Suprapubic skin (tissue), 4 donors: Measurements from ENCODE around the gene RGL3. TPM values are rescaled to one million over a fixed set of nuclear protein-coding genes. Genes with fewer than 3 reads are reported as not detected.

Experiments used
- DNase-seq, 2 donors: peaks; one replicate each; pipeline ENCODE4 v3.0.0-alpha.2; 2019; ENCODE audit warnings: low spot score in 2 of 2
- H3K27ac ChIP-seq: fragments of 200-600 bp; sonication (generic); one replicate; pipeline ENCODE4 v1.5.1; 2019
- H3K27me3 ChIP-seq: fragments of 200-600 bp; sonication (generic); one replicate; pipeline ENCODE4 v1.5.1; 2019
- H3K36me3 ChIP-seq: fragments of 200-600 bp; sonication (generic); one replicate; pipeline ENCODE4 v1.5.1; 2019
- H3K4me1 ChIP-seq: fragments of 200-600 bp; sonication (generic); one replicate; pipeline ENCODE4 v1.5.1; 2019
- H3K4me3 ChIP-seq: fragments of 200-600 bp; sonication (generic); one replicate; pipeline ENCODE4 v1.5.1; 2019; ENCODE audit warnings: mild to moderate bottlenecking
- H3K9me3 ChIP-seq: fragments of 200-600 bp; sonication (generic); one replicate; pipeline ENCODE4 v1.5.1; 2019
- CTCF ChIP-seq, 2 donors: fragments of 200-600 bp in 1 of 2; fragments of 450-650 bp in 1 of 2; sonication (generic) in 1 of 2; IDR thresholded peaks; one replicate each; pipeline ENCODE4 v1.5.1; 2016 to 2019; ENCODE audit warnings: antibody characterized with exemption in 2 of 2, mild to moderate bottlenecking in 1 of 2, moderate library complexity in 1 of 2
- EP300 ChIP-seq: sonication (generic); formaldehyde crosslinking; IDR thresholded peaks from one replicate; pipeline ENCODE4 v1.6.1; 2017; ENCODE audit warnings: antibody characterized with exemption
- POLR2A ChIP-seq, 2 donors: fragments of 450-650 bp; IDR thresholded peaks; one replicate each; pipeline ENCODE4 v1.6.1; 2017; ENCODE audit warnings: antibody characterized with exemption in 2 of 2, mild to moderate bottlenecking in 2 of 2, moderate library complexity in 2 of 2
- POLR2AphosphoS5 ChIP-seq, 3 donors: sonication (generic); formaldehyde crosslinking; IDR thresholded peaks; one replicate each; pipeline ENCODE4 v1.6.1; 2017; ENCODE audit warnings: antibody characterized with exemption in 3 of 3
- WGBS: methylation state at CpG from one replicate; pipeline ENCODE4 v1.1.5; 2018; 5-methylcytosine and 5-hydroxymethylcytosine counted together
- total RNA-seq, 4 donors: library from RNA; depleted of rRNA; stranded (reverse); fragments of >200 nt; gene quantifications; one replicate each; pipeline ENCODE4 v1.1.0, GENCODE V29; 2016

The RGL3 gene
- total RNA-seq, 4 donors from 2014 or later, result 1.4 to 4.3 (median 3.5) TPM

DNA sequence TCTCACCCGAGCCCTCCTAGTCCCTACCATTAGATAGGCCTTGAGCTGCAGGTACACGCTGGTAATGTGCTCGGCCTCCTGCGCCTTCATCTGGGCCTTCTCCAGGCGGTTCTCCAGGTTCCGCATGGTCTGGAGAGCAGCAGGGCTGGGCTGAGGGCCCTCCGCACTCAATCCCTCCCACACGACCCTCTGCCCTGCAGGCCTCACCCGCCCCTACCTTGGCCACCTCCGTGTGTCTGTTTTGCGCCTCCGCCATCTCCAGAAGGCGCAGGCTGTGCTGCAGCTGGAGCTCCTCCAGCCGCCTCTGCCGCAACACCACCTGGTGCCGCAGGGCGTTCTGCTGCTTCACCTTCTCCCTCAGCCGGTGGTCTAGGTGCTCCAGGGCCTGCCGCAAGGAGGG is 7.5 kb upstream of the RGL3 start:
- Histone ChIP-seq H3K27me3 (peaks cover 19% of the 10 kb centered on the region), H3K4me1 (peaks cover 23% of the 10 kb centered on the region), H3K4me3 (no peak overlapping the region), H3K36me3 (no peaks in the 10 kb centered on the region), H3K9me3 (no peaks in the 10 kb centered on the region), H3K27ac (no peak overlapping the region)
- TF ChIP-seq POLR2A (IDR thresholded peaks at IDR 0.05) (no peak), CTCF (IDR thresholded peaks at IDR 0.05) (no peak), EP300 (no peak), POLR2AphosphoS5 (IDR thresholded peaks at IDR 0.05) (no peak)
- WGBS, result 84% methylated on average over 19 of the region's 19 CpGs
- no peak for DNase-seq

DNA sequence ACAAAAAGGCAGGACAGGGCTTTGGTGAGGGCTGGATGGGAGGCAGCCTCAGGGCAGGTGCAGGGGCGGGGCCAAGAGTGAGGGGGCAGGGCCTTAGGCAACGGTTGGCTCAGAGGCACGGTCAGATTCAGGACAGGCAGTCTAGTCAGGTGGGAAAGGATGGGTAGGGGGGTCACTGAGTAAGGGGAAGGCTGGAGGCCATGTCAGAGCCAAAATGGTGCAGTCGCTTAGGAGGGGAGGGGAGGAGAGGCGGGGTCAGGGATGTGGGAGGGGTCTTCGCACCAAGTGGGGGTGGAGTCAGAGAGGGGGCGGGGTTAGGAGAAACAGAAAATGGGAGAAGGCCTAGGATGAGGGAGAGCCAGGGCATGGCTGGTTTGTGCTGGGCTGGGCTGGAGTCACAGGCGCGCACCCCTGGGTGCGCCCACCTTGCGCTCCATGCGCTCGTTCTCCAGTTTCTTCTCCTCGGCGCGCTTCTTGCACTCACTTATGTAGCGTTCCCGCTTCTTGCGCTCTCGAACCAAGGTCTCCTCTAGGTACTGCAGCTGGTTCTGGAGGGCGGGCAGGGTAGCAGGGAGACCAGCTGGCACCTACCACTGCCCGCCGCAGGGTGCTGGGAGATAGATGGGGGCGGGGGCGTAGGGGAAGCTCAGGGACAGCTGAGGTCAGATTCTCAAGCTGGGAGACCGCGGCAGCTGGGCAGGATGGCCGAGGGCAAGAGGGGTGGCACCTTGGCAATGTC is 6.8 kb upstream of the RGL3 start:
- 89% methylated on average over 28 of the region's 28 CpGs for WGBS
- no peak overlapping the region for H3K27ac ChIP-seq
- DNase-seq, result no peak
- H3K9me3 ChIP-seq, result no peaks in the 10 kb centered on the region
- TF ChIP-seq POLR2AphosphoS5 (IDR thresholded peaks at IDR 0.05) (no peak), CTCF (IDR thresholded peaks at IDR 0.05) (no peak), POLR2A (IDR thresholded peaks at IDR 0.05) (no peak)
- no peaks in the 10 kb centered on the region for H3K36me3 ChIP-seq
- peaks cover 31% of the 10 kb centered on the region for H3K4me1 ChIP-seq
- H3K4me3 ChIP-seq, result no peak overlapping the region
- H3K27me3 ChIP-seq, result peaks cover 27% of the 10 kb centered on the region

- no peaks in the 10 kb centered on the region for H3K36me3 ChIP-seq
- peaks cover 45% of the 10 kb centered on the region for H3K27me3 ChIP-seq
- WGBS, result 39% methylated on average over 3 of the region's 22 CpGs
- no peak for TF ChIP-seq POLR2AphosphoS5 (IDR thresholded peaks at IDR 0.05)
- no peak for TF ChIP-seq EP300
- no peak for TF ChIP-seq POLR2A (IDR thresholded peaks at IDR 0.05)
- no peak for TF ChIP-seq CTCF (IDR thresholded peaks at IDR 0.05)
- no peaks in the 10 kb centered on the region for H3K9me3 ChIP-seq
- peaks cover 48% of the 10 kb centered on the region for H3K4me1 ChIP-seq
- no peak for DNase-seq
- H3K27ac ChIP-seq, result no peak overlapping the region
- H3K4me3 ChIP-seq, result no peak overlapping the region
These were observed 4.7 kb upstream of the RGL3 start for GRCh38 chr19:11423791-11424181.

GRCh38 chr19:11423164-11423790 is 4.2 kb upstream of the RGL3 start:
- WGBS, result 49% methylated on average over 27 of the region's 27 CpGs
- peaks cover 53% of the 10 kb centered on the region for H3K4me1 ChIP-seq
- no peak overlapping the region for H3K27ac ChIP-seq
- TF ChIP-seq EP300 (no peak), POLR2A (IDR thresholded peaks at IDR 0.05) (no peak), POLR2AphosphoS5 (IDR thresholded peaks at IDR 0.05) (no peak), CTCF (IDR thresholded peaks at IDR 0.05) (no peak)
- no peaks in the 10 kb centered on the region for H3K36me3 ChIP-seq
- peaks cover 50% of the 10 kb centered on the region for H3K27me3 ChIP-seq
- peak overlapping the region; percentile 46 for H3K4me3 ChIP-seq
- no peak for DNase-seq
- H3K9me3 ChIP-seq, result no peaks in the 10 kb centered on the region
